ENCODE measurements around the gene SMIM1. TPM values are rescaled to one million over a fixed set of nuclear protein-coding genes. Genes with fewer than 3 reads are reported as not detected.
"Not testable (repeated sequence)": the region's sequence is repeated elsewhere in the genome, so short reads cannot be mapped to it uniquely, and the experiment has no call there.

Gene SMIM1
- polyA plus RNA-seq, 1 donor, result 3.1 TPM

DNA sequence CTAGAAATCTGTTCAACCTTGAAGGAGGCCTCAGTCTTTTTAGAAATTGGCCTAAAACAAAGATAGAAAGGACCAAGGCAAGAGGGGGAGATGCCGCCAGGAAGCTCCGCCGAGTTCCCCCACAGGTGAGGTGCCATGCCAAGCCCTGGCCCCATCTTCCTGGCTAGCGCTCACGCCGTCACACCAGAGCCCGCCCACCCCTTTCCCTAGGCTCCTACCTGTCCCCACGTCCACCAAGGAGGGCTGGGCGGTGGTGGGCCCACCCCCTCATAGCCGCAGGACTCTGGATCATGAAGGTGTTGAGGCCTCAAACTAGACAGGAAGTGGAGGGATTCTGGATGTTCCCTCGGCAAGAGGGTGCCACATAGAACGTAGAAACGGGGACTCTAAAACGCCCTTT is 35.8 kb upstream of the SMIM1 start:
- DNase-seq (ENCODE audit: low read depth), result no peak

DNA sequence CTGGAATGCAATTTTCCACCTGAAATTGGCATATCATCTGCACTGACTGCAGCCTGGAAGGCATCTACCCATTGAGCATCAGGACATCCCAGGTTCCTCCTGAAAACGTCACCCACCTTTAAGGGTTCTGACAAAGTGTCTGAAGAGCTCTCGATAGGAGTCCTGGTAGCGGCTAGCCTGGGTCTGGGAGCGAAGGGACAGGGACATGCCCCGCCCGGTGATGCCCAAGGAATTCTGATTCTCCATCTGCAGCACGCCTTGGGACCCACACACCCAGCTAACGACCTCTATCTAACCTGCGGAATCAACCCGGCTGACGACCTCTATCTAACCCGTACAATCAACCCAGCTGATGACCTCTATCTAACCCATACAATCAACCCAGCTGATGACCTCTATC is 33.6 kb upstream of the SMIM1 start:
- DNase-seq (ENCODE audit: low read depth), result no peak

DNA sequence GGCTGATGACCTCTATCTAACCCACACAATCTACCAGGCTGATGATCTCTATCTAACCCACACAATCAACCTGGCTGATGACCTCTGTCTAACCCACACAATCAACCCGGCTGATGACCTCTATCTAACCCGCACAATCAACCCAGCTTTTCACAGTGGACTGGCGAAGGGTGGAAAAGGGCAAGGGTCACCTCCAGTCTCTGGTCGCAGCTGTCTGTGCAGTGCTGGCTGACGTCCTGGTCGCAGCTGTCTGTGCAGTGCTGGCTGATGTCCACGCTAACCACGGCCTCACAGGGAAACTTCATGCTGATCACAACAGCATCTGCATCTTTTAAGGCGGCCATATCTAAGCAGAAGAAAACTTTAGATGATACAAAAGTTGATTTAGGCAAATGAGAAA is 32.5 kb upstream of the SMIM1 start:
- DNase-seq (ENCODE audit: low read depth), result no peak

- DNase-seq (ENCODE audit: low read depth), result no peak
Observed at GRCh38 chr1:3740752-3741151, 31.8 kb upstream of the SMIM1 start.

- no peak for DNase-seq (ENCODE audit: low read depth)
Observed at GRCh38 chr1:3741566-3742438, 30.7 kb upstream of the SMIM1 start.

- no peak for DNase-seq (ENCODE audit: low read depth)
Observed at GRCh38 chr1:3742439-3743298, 29.9 kb upstream of the SMIM1 start.

DNA sequence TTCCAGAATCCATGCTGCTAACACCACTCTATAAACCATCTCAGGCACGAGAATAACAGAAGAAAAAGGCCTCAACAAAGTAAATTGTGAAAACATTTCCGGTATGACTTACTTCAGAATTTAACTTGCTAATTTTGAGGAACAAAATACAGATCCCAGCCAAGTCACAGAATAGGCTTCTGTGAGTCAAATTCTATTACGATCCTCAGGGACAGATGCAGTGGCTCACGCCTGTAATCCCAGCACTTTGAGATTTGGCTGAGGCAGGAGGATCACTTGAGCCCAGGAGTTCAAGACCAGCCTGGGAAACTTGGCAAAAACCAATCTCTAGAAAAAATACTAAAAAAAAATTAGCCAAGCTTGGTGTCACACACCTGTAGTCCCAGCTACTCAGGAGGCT is 29.1 kb upstream of the SMIM1 start:
- DNase-seq (ENCODE audit: low read depth), result no peak

- no peak for DNase-seq (ENCODE audit: low read depth)
Observed at GRCh38 chr1:3743826-3744225, 28.7 kb upstream of the SMIM1 start.

DNA sequence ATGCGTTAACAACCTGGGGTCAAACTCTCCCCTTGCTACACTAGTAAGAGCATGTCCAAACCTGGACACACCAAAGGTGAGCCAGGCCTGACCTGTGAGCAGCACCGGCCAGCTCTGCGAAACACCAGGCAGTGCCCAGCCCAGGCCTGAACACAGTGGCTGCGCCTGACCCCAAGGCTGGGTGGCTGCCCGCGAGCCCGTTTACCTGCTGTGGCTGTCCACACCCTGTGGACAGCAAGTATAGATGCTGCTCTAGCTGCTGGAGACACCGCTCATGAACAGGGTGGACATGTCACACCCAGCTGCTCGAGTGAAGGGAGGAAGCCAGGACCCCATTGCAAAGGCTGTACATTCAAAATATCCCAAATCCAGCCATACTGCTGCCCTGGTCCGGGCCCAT is 27.9 kb upstream of the SMIM1 start:
- no peak for DNase-seq (ENCODE audit: low read depth)

DNA sequence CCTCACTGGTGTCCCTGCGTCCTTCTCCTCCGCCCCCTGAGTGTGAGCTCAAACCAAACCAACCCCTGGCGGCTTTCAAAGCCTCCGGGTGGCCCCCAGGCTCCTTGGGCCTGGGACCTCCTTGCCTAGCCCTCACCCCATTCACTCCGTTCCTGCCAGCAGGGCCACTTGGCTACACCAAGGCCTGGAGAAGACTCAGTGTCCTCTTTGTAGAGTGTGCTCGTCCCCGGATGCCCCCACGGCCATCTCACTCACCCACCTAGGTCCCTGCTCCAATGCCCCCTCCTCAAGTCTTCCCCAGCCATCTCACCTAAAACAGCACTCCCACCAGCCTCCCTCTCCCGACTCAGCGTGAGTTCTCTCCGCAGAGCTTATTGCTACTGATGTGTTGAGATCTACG is 27.5 kb upstream of the SMIM1 start:
- no peak for DNase-seq (ENCODE audit: low read depth)

- DNase-seq (ENCODE audit: low read depth), result no peak
Observed at GRCh38 chr1:3745590-3746381, 26.8 kb upstream of the SMIM1 start.

DNA sequence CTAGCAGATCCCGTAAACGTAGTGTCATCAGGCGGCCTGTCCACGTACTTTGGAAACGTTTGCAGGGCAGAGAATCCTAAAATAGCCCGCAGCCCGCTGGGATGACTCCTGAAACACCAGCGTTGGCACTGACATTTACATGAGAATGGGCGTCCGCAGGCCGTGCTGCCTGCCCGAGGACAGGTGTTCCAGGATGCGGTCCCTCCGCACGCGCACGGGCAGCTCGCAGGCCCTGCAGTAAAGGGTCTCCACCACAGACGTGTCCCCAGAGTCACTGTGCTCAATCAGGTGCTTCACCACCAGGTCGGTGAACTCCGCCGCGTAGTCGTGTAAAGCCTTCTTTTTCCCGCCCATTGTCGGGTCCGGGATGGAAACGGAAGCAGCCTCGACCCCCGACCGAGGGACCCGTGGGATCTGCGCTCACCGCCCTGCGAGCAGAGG is 26.1 kb upstream of the SMIM1 start:
- no peak for DNase-seq (ENCODE audit: low read depth)

GRCh38 chr1:3746830-3747521 is 25.6 kb upstream of the SMIM1 start:
- DNase-seq (ENCODE audit: low read depth), result no peak

DNA sequence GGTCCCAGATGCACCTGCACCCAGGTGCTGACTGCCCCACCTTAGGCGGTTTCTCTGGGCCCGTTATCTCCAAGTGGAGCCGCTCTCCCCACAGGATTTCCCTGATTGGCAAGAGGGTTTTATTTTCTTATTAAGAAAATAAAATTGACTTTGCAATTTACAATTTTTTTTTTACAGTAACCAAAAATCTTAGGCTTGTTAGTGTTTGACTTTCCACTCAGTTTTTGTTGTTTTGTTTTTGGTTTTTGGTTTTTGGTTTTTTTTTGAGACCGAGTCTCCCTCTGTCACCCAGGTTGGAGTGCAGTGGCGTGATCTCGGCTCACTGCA is 25.1 kb upstream of the SMIM1 start:
- no peak for DNase-seq (ENCODE audit: low read depth)

DNA sequence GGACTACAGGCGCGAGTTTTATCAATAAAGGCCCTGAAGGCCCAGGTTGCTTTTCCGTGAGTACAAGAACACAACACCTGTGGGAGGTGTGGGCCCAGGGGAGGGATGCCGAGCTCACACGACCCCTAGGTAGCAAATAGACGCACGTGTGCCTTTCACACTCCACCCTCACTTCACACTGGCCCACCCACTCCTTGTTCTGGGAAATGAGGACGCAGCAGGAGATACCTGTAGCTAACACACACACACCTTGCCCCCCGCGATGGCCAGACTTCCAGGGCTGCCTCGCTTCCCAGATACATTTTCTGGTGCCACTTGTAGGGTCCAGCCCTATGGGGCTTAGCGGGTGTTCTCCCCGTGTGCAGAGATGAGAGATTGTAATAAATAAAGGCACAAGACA is 24.6 kb upstream of the SMIM1 start:
- DNase-seq (ENCODE audit: low read depth), result no peak

DNA sequence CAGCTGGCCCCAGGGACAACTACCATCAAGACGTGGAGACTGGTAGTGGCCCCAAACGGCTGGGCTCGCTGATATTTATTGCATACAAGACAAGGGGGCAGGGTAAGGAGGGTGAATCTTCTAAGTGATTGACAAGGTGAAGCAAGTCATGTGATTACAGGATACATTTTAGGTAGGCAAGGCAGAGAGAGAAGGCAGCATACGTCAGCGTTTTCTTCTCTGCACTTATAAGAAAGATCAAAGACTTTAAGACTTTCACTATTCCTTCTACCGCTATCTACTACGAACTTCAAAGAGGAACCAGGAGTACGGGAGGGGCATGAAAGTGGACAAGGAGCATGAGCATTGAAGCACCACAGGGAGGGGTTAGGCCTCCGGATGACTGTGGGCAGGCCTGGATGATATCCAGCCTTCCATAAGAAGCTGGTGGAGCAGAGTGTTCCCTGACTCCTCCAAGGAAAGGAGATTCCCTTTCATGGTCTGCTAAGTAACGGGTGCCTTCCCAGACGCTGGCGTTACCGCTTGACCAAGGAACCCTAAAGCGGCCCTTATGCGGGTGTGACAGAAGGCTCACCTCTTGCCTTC is 24.1 kb upstream of the SMIM1 start:
- not testable (repeated sequence) for DNase-seq (ENCODE audit: low read depth)

- no peak for DNase-seq (ENCODE audit: low read depth)
Observed at GRCh38 chr1:3749512-3749911, 23.0 kb upstream of the SMIM1 start.

- no peak for DNase-seq (ENCODE audit: low read depth)
Observed at GRCh38 chr1:3750741-3751140, 21.8 kb upstream of the SMIM1 start.

- DNase-seq (ENCODE audit: low read depth), result no peak
Observed at GRCh38 chr1:3752400-3752945, 20.1 kb upstream of the SMIM1 start, which contains the start of gene CCDC27. CCDC27 (plus strand) TSS chr1:3752450; CDS start chr1:3752482, 32 bp downstream.

DNA sequence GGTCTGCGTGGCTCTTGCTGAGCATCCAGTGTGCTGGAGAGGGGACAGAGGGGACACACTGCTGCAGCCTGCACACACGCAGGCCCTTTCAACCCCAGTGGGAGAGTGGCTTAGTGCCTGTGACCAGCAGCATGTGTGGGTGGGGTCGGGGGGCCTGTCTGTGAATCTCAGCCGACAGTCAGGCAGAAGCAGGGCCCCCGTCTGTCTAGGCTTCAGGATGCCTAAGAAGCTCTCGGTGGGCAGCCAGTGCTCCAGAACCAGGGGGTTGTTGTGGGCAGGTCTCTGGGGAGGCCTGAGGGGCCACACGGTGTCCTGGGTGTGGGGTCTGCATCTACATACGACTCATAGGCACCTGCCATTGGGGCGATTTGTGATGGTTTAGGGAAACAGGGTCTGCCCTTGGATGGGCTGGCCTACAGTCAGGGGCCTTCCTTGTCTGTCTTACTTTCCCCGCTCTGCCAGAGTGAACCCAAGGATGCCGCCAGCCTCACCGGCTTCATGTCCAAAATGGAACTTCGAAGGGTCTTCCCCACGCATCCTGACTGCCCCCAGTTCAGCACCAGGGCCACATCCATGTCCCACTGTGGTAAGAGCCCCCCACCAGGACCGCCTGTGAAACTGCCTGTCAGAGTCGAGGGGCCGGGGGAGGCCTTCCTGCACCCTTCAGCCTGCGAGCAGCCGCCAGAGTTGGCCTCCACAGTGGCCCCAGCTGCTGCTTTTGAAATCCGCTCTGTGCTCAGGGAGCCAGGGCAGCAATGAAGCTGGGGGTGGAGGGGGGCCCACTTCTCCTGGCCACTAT is 18.7 kb upstream of the SMIM1 start:
- no peak for DNase-seq (ENCODE audit: low read depth)
